Epithelial cell of esophagus (primary cell): Measurements from ENCODE around the gene JPH3.

Experiments
- DNase-seq: peaks from one replicate; pipeline ENCODE4 v3.0.0; 2010; ENCODE audit warnings: low read depth
- H3K4me3 ChIP-seq: 2 replicates; pipeline ENCODE4 v1.5.1; 2011; ENCODE audit warnings: mild to moderate bottlenecking, low read length, control low read depth
- TF ChIP-seq, protein P1 (sequence below): IDR thresholded peaks from 2 replicates; pipeline ENCODE4 v1.5.1; 2011; ENCODE audit warnings: low read depth, mild to moderate bottlenecking, low read length, control low read depth, inconsistent platforms; ENCODE audit not compliant: insufficient read depth; ENCODE audit errors: missing control alignments

JPH3 gene

DNA sequence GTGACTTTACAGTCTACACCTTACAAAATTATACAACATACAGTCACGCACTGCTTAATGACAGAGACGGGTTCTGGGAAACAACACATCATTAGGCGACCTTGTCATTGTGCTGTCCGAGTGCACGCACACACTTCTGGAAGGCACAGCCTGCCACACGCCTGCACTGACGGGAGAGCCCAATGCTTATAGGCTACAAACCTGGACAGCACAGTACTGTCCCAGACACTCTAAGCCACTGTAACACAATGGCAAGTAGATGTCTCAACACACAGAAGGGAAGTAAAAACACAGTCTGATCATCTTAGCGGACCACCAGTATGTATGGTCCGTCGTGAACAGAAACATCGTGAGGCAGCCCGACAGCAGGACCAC is 133.7 kb downstream of the JPH3 start:
- no peak for DNase-seq
- H3K4me3 ChIP-seq = no peak overlapping the region
- TF ChIP-seq, protein P1, sequence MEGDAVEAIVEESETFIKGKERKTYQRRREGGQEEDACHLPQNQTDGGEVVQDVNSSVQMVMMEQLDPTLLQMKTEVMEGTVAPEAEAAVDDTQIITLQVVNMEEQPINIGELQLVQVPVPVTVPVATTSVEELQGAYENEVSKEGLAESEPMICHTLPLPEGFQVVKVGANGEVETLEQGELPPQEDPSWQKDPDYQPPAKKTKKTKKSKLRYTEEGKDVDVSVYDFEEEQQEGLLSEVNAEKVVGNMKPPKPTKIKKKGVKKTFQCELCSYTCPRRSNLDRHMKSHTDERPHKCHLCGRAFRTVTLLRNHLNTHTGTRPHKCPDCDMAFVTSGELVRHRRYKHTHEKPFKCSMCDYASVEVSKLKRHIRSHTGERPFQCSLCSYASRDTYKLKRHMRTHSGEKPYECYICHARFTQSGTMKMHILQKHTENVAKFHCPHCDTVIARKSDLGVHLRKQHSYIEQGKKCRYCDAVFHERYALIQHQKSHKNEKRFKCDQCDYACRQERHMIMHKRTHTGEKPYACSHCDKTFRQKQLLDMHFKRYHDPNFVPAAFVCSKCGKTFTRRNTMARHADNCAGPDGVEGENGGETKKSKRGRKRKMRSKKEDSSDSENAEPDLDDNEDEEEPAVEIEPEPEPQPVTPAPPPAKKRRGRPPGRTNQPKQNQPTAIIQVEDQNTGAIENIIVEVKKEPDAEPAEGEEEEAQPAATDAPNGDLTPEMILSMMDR = no peak

GRCh38 chr16:87739801-87740200 is 137.5 kb downstream of the JPH3 start:
- DNase-seq = peak; percentile 72
- no peak overlapping the region for H3K4me3 ChIP-seq
- TF ChIP-seq, protein P1 = no peak

DNA sequence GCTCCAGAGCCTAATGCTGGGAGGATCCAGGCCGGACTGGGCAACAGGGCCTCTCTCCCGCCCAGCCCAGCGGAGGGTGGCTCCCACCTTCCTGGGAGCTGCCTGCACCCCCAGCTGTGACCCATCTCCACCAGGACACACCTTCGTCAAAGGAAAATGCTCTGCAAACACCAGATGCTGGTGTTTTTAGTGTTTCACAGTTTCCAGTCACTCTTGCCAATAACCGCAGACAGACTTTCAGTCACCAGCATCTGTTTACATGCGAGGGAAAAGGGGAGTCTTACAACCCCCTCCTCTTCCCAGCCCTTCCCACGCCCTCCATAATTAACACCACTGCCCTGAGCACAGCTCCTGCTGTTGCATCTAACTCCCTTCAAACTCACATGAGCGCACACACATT is 138.1 kb downstream of the JPH3 start:
- TF ChIP-seq, protein P1 = no peak
- no peak overlapping the region for H3K4me3 ChIP-seq
- no peak for DNase-seq

- H3K4me3 ChIP-seq = no peak overlapping the region
- DNase-seq = no peak
- TF ChIP-seq, protein P1 = no peak
Observed at GRCh38 chr16:87740909-87741424, 138.7 kb downstream of the JPH3 start.

DNA sequence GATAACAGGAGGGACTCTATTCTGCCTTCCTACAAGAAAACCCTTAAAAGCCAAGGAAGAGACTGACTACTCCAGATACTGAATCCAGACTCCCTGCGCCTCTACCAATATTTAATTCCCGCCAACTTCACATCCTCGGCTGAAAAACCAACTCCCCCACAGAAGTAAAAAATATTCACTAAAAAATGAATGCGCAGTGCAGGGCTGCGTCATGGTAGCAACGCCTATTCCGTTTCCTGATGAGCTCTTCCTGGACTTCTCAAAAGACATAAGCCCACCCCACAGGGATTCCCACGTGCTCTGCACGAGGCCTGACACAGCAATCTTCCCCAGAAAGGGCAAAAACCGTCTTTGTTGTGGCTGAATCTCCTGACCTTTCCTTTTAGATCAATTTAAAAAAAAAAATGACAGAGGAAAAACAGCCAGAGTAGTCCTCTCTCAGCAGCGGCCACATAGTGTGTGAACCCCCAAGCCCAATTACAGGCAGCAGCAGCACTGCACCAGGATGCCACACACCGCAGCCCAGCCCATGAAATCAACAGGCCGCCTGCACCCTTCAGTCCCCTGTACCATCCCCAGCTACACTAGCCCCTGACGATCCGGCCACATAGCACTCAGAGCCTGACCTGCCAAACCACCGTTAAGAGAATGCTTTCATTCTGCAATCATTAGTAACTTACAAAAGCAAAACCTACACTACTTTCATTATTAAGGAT is 139.6 kb downstream of the JPH3 start:
- TF ChIP-seq, protein P1 = no peak
- no peak for DNase-seq

DNA sequence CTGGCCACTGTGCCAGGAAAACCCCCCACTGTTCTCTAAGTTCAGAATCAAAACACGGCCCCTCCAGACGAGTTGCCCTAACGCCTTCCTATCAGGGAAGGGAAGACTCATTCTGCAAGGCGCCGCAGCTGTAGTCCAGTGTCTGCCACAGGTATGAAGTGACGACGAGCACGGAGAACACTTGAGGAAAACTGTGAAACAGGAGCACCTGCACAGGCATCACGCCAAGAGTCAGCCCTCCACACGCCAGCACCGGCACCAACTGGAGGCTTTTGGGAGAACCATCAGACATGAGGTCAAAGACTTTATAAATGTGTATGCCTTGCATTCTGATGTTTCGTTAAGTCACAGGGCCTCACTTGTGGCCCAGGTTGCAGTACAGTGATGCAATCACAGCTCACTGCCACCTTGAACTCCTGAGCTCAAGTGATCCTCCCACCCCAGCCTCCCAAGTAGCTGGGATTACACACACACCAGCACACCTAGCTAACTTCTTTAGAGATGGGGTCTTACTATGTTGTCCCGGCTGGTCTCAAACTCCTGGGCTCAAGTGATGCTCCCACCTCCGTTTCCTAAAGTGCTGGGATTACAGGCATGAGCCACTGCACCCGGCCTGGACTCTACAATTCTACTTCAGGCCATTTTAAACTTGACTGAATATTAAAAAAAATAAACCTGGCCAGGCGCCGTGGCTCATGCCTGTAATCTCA is 140.6 kb downstream of the JPH3 start:
- H3K4me3 ChIP-seq = no peak overlapping the region
- TF ChIP-seq, protein P1 = no peak
- no peak for DNase-seq

More for the DNA sequence above, 139.6 kb downstream of the JPH3 start:
- H3K4me3 ChIP-seq = no peak overlapping the region
